GM12878 (cell line): ENCODE results near the gene ANXA11. TPM values are rescaled to one million over a fixed set of nuclear protein-coding genes. Genes with fewer than 3 reads are reported as not detected.

ENCODE experiments used
- ATAC-seq: fragments of 200-7000 bp; cut with Tn5 transposase; 3 replicates; pipeline ENCODE4 v1.9.1; 2020; ENCODE audit warnings: mild to moderate bottlenecking, moderate library complexity
- BruUV-seq: library from RNA; stranded (reverse); fragments of 400-500 nt; replicated peaks from 2 replicates; lab custom pipeline; 2021; lab: Mats Ljungman, UMichigan
- CTCF ChIA-PET: fragments of 300-600 bp; sonication (Branson Sonifier 250); formaldehyde crosslinking; extraction: SDS; loops from one replicate; lab custom pipeline; 2021; ENCODE audit warnings: inconsistent platforms; lab: Yijun Ruan, JAX
- POLR2A ChIA-PET: fragments of 350-600 bp; formaldehyde crosslinking; extraction: SDS; loops from one replicate; lab custom pipeline; 2021; ENCODE audit warnings: inconsistent platforms; lab: Charles Lee
- RAD21 ChIA-PET: fragments of 300-600 bp; sonication (Branson Sonifier 250); formaldehyde crosslinking; loops from one replicate; lab custom pipeline; 2023; ENCODE audit warnings: antibody characterized with exemption; ENCODE audit not compliant: unreplicated experiment; lab: Charles Lee
- SMC1A ChIA-PET: fragments of 300-600 bp; sonication (Branson Sonifier 250); formaldehyde crosslinking; loops from one replicate; lab custom pipeline; 2023; ENCODE audit not compliant: unreplicated experiment, uncharacterized antibody; lab: Charles Lee
- DNase-seq: peaks from one replicate; pipeline ENCODE4 v3.0.0-alpha.2; 2011; ENCODE audit warnings: low read depth, low spot score
- FAIRE-seq: peaks from 3 replicates; lab custom pipeline; 2011; peaks lifted over from hg19 to GRCh38; lab: Jason Lieb, UNC
- H2AFZ ChIP-seq: 2 replicates; pipeline ENCODE4 v1.6.0; 2011; ENCODE audit warnings: low read depth, low read length, control low read depth; ENCODE audit not compliant: control insufficient read depth
- H3K27ac ChIP-seq: 2 replicates; pipeline ENCODE4 v1.5.1; 2011; ENCODE audit warnings: control low read depth; ENCODE audit not compliant: control insufficient read depth, insufficient read depth
- H3K27me3 ChIP-seq, 2 experiments: replicated peaks in 1 of 2; 2 replicates each; pipeline versions ENCODE4 v1.6.0 to v1.6.1; 2011; ENCODE audit warnings: low read length in 1 of 2; ENCODE audit not compliant: control insufficient read depth in 2 of 2, insufficient read depth in 2 of 2
- H3K36me3 ChIP-seq, 2 experiments: 2 replicates each; pipeline ENCODE4 v1.5.1; 2011; ENCODE audit warnings: low read length in 1 of 2; ENCODE audit not compliant: control insufficient read depth in 2 of 2, insufficient read depth in 2 of 2
- H3K4me1 ChIP-seq: 2 replicates; pipeline ENCODE4 v1.6.1; 2011; ENCODE audit warnings: mild to moderate bottlenecking, low read length, moderate library complexity, mixed read lengths; ENCODE audit not compliant: control insufficient read depth, insufficient read depth
- H3K4me2 ChIP-seq: 2 replicates; pipeline ENCODE4 v1.6.0; 2011; ENCODE audit warnings: control low read depth; ENCODE audit not compliant: control insufficient read depth, insufficient read depth
- H3K4me3 ChIP-seq: fragments of 200-600 bp; sonication (generic); 2 replicates; pipeline ENCODE4 v1.5.1; 2016
- H3K79me2 ChIP-seq: 2 replicates; pipeline ENCODE4 v1.6.0; 2011; ENCODE audit warnings: low read length; ENCODE audit not compliant: control insufficient read depth, insufficient read depth
- H3K9ac ChIP-seq: 2 replicates; pipeline ENCODE4 v1.8.0; 2011; ENCODE audit warnings: low read length, control low read depth, mixed read lengths; ENCODE audit not compliant: control insufficient read depth, insufficient read depth
- H3K9me3 ChIP-seq: replicated peaks from 3 replicates; pipeline ENCODE4 v1.5.1; 2011; ENCODE audit warnings: mild to moderate bottlenecking, low read length; ENCODE audit not compliant: control insufficient read depth, insufficient read depth
- H4K20me1 ChIP-seq: 2 replicates; pipeline ENCODE4 v1.6.0; 2011; ENCODE audit not compliant: control insufficient read depth, insufficient read depth
- MEF2A ChIP-seq: IDR thresholded peaks from 2 replicates; pipeline ENCODE4 v1.6.1; 2011; ENCODE audit warnings: low read depth, mild to moderate bottlenecking, low read length, moderate library complexity; ENCODE audit not compliant: insufficient read depth
- MYB ChIP-seq: fragments of 150-350 bp; IDR thresholded peaks from 2 replicates; pipeline ENCODE4 v1.6.1; 2014; ENCODE audit warnings: mild to moderate bottlenecking, low read depth, low read length, borderline replicate concordance
- RAD21 ChIP-seq: IDR thresholded peaks from 2 replicates; pipeline ENCODE4 v1.6.1; 2011; ENCODE audit warnings: mild to moderate bottlenecking, low read depth, low read length, moderate library complexity; ENCODE audit not compliant: insufficient read depth
- SIN3A ChIP-seq: IDR thresholded peaks from 2 replicates; pipeline ENCODE4 v1.6.1; 2012; ENCODE audit warnings: low read depth, low read length, improper control_type of control experiment
- SUZ12 ChIP-seq: fragments of 200-600 bp; sonication (generic); IDR thresholded peaks from one replicate; pipeline ENCODE4 v1.6.1; 2018; ENCODE audit warnings: antibody characterized with exemption, mild to moderate bottlenecking; ENCODE audit not compliant: unreplicated experiment
- TCF7 ChIP-seq: IDR thresholded peaks from 2 replicates; pipeline ENCODE4 v1.6.1; 2014; ENCODE audit warnings: antibody characterized with exemption, borderline replicate concordance
- WRNIP1 ChIP-seq: IDR thresholded peaks from 2 replicates; pipeline ENCODE4 v1.6.1; 2011; ENCODE audit warnings: low read depth, low read length, improper control_type of control experiment, borderline replicate concordance
- YY1 ChIP-seq: IDR thresholded peaks from 2 replicates; pipeline ENCODE4 v1.6.1; 2011; ENCODE audit warnings: low read depth, mild to moderate bottlenecking, low read length
- WGBS: methylation state at CpG from one replicate; pipeline ENCODE4 v1.1.6; 2016; ENCODE audit warnings: low lambda C conversion rate; ENCODE audit not compliant: insufficient replicate concordance, insufficient coverage; ENCODE audit errors: missing lambda C conversion rate; 5-methylcytosine and 5-hydroxymethylcytosine counted together
- in situ Hi-C: fragments of 300-500 bp; cut with MboI; formaldehyde crosslinking; loops from 9 replicates; pipeline ENCODE4 v1.14.3; 2018; ENCODE audit warnings: mixed read lengths
- intact Hi-C: fragments of 100-400 bp; cut with micrococcal nuclease; formaldehyde crosslinking; loops from one replicate; pipeline ENCODE4 v1.14.2; 2022; ENCODE audit not compliant: unreplicated experiment
- polyA plus RNA-seq, 11 experiments: library from polyadenylated mRNA; depleted of rRNA in 4 of 11; unstranded in 6 of 11; stranded (reverse) in 5 of 11; fragments of >200 nt; fragmentation: Nextera tagmentation in 4 of 11; fragmentation: Illumina TruSeq in 1 of 11; extraction: Ambion mirVana in 4 of 11; extraction: Trizol in 1 of 11; gene quantifications; 1 replicate in 1 of 11; 2 replicates in 10 of 11; pipeline versions ENCODE4 v1.2.1 to v1.2.3, GENCODE V29; 2011 to 2016; ENCODE audit warnings: inconsistent platforms in 2 of 11, missing spikeins in 2 of 11, low read depth in 1 of 11
- total RNA-seq, 4 experiments: library from RNA; depleted of rRNA in 3 of 4; stranded (reverse); fragments of >200 nt in 3 of 4; fragmentation: Illumina TruSeq in 1 of 4; extraction: Trizol in 1 of 4; gene quantifications; 2 replicates each; pipeline versions ENCODE4 v1.2.1 to v1.2.3, GENCODE V29; 2013 to 2021
- TF ChIP-seq, protein P1 (sequence below): fragments of 150-350 bp; IDR thresholded peaks from 2 replicates; pipeline ENCODE4 v1.6.1; 2014; ENCODE audit warnings: mild to moderate bottlenecking, low read depth, low read length

Gene ANXA11
- total and polyA plus RNA-seq, 10 of the 15 experiments (the other 5 are each of a cell fraction or from before 2014, with no cell fraction given) = 25.0 to 129 (median 72.2) TPM

DNA sequence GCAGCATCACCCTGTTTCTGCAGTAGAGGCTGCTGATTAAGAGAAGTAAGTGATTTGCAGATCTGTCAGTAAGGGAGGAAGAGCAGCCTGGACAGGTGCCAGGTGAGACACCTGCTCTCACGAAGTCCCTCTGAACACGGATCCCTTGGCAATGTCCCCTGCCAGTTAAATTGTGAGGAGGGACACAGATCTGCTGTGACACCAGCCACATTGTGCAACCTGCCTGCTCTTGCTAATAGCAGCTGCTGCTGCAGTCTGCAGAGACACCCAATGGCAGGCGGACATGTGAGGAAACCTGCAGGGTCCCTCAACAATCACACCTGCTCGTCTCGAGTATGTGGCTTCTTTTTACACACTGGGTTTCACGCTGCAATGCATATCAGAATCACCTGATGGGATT lies 31.9 kb downstream of the ANXA11 start:
- no TSS peak for BruUV-seq
- Histone ChIP-seq H3K4me3 (no peak overlapping the region), H3K79me2 (no peaks in the 10 kb centered on the region), H3K27me3 (no peaks in the 10 kb centered on the region), H2AFZ (no peak overlapping the region), H3K4me1 (no peaks in the 10 kb centered on the region), H3K4me2 (no peak overlapping the region), H4K20me1 (peaks cover 3% of the 10 kb centered on the region; the same call in 1 of the 2 replicates), H3K27ac (no peak overlapping the region), H3K36me3 (peaks cover 5 to 24% of the 10 kb centered on the region in 2 experiments), H3K9me3 (no peaks in the 10 kb centered on the region), H3K9ac (no peak overlapping the region)
- SMC1A ChIA-PET = interaction anchor here (1.4 kb wide), 1 partner anchor 14 kb away, joined by 4 read pairs; no protein-coding TSS in a partner anchor
- RAD21 ChIA-PET = no interaction called here
- TF ChIP-seq MEF2A (no peak), TCF7 (no peak), SUZ12 (no peak), YY1 (no peak), WRNIP1 (no peak), SIN3A (no peak), MYB (no peak), RAD21 (no peak)
- TF ChIP-seq, protein P1, sequence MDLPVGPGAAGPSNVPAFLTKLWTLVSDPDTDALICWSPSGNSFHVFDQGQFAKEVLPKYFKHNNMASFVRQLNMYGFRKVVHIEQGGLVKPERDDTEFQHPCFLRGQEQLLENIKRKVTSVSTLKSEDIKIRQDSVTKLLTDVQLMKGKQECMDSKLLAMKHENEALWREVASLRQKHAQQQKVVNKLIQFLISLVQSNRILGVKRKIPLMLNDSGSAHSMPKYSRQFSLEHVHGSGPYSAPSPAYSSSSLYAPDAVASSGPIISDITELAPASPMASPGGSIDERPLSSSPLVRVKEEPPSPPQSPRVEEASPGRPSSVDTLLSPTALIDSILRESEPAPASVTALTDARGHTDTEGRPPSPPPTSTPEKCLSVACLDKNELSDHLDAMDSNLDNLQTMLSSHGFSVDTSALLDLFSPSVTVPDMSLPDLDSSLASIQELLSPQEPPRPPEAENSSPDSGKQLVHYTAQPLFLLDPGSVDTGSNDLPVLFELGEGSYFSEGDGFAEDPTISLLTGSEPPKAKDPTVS = no peak
- FAIRE-seq = no peak
- no peak for ATAC-seq
- POLR2A ChIA-PET = interaction anchor here (0.6 kb wide), 1 partner anchor 46 kb away, joined by 3 read pairs; no protein-coding TSS in a partner anchor
- WGBS = 88% methylated on average over 6 of the region's 6 CpGs
- DNase-seq = no peak
- CTCF ChIA-PET = no interaction called here
- intact Hi-C loops (no loop called here), in situ Hi-C loops (no loop called here)
